ENCODE results near the gene SPAG17. TPM values are rescaled to one million over a fixed set of nuclear protein-coding genes. Genes with fewer than 3 reads are reported as not detected.

SPAG17 gene
- polyA plus RNA-seq, 1 experiment = not detected

DNA sequence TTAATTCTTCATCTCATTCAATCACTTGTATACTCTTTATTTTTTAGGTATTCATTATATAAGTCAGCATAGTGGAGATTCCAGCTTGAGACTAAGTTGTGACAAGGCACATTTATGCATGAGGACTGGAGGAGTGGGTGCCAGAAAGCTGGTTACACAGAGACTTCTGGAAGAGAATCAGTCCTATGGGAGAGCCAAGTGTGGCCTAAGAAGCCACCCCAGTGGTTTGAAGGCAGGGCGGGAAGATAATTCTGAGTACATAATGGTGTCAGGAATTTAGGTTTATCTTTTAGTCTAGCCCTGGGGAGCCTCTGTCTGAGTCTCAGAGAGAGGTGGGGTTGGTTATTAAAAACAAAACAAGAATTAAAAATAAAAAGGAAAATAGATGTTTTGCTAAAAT lies 83.0 kb downstream of the SPAG17 start:
- Histone ChIP-seq H3K27ac (ENCODE audit: low read depth, low read length) (no peak overlapping the region), H3K27me3 (ENCODE audit: control insufficient read depth, insufficient read depth, low read length) (peaks cover 4% of the 10 kb centered on the region), H3K4me3 (ENCODE audit: low read depth, low read length) (no peak overlapping the region), H3K9me3 (ENCODE audit: control insufficient read depth, insufficient read depth, low read length) (no peaks in the 10 kb centered on the region)
- DNase-seq (ENCODE audit: low read depth, low spot score) = no peak
- POLR2A ChIA-PET = no interaction called here
- TF ChIP-seq, protein P1, sequence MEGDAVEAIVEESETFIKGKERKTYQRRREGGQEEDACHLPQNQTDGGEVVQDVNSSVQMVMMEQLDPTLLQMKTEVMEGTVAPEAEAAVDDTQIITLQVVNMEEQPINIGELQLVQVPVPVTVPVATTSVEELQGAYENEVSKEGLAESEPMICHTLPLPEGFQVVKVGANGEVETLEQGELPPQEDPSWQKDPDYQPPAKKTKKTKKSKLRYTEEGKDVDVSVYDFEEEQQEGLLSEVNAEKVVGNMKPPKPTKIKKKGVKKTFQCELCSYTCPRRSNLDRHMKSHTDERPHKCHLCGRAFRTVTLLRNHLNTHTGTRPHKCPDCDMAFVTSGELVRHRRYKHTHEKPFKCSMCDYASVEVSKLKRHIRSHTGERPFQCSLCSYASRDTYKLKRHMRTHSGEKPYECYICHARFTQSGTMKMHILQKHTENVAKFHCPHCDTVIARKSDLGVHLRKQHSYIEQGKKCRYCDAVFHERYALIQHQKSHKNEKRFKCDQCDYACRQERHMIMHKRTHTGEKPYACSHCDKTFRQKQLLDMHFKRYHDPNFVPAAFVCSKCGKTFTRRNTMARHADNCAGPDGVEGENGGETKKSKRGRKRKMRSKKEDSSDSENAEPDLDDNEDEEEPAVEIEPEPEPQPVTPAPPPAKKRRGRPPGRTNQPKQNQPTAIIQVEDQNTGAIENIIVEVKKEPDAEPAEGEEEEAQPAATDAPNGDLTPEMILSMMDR (IDR thresholded peaks at IDR 0.05; ENCODE audit: low read depth, low read length) = no peak
- CTCF ChIA-PET = no interaction called here

DNA sequence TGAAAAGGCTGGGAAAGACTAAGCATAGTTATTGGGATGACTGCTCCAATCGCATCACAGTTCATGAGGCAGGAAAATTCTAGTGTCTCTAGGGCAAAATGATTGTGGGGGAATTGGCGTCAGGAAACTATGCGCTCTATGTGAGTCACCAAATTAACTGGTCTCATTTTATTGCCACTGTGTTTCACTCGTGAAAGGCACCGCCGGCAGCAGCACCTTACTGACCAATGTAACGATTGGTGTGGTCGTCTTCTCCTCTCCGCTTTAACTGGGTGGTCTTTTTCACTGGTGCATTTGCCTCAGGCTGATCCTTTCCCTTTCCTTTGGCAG lies 83.5 kb downstream of the SPAG17 start:
- H3K9me3 ChIP-seq (ENCODE audit: control insufficient read depth, insufficient read depth, low read length) = no peaks in the 10 kb centered on the region
- TF ChIP-seq, protein P1 (IDR thresholded peaks at IDR 0.05; ENCODE audit: low read depth, low read length) = no peak
- peaks cover 4% of the 10 kb centered on the region for H3K27me3 ChIP-seq (ENCODE audit: control insufficient read depth, insufficient read depth, low read length)
- no peak overlapping the region for H3K4me3 ChIP-seq (ENCODE audit: low read depth, low read length)
- ChIA-PET POLR2A (no interaction called here), CTCF (no interaction called here)
- no peak for DNase-seq (ENCODE audit: low read depth, low spot score)
- no peak overlapping the region for H3K27ac ChIP-seq (ENCODE audit: low read depth, low read length)

DNA sequence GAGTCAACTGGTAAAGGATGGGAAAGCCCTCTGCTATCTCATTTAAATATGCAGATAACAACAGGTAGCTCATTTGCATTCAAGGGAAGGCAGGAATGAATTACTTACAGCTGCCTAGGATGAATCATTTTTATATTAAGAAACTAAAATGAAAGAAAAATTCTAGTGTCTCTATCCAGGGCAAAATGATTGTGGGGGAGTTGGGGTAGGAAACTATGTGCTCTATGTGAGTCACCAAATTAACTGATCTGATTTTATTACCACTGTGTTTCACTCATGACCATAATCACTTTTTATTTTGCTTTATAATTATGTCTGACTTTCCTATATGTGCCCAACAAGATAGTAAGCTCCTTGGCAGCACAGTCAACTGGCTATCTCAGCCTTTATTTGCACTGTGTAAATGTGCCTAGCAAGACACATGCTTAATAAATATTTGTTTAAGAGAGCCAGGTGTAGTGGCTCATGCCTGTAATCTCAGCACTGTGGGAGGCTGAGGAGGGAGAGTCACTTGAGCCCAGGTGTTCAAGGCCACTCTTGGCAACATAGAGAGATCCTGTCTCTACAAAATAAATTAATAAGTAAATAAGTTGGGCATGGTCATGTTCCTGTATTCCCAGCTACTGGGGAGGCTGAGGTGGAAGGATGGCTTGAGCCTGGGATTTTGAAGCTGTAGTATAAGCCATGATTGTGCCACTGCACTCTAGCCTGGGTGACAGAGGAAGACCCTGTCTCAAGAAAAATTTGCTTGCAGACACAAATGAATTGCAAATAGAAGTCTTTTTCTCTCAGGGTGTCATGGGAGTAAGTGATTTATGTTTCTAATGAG lies 84.1 kb downstream of the SPAG17 start:
- ChIA-PET CTCF (no interaction called here), POLR2A (no interaction called here)
- DNase-seq (ENCODE audit: low read depth, low spot score) = no peak
- Histone ChIP-seq H3K27ac (ENCODE audit: low read depth, low read length) (no peak overlapping the region), H3K27me3 (ENCODE audit: control insufficient read depth, insufficient read depth, low read length) (peaks cover 4% of the 10 kb centered on the region), H3K4me3 (ENCODE audit: low read depth, low read length) (no peak overlapping the region), H3K9me3 (ENCODE audit: control insufficient read depth, insufficient read depth, low read length) (no peaks in the 10 kb centered on the region)
- TF ChIP-seq, protein P1 (IDR thresholded peaks at IDR 0.05; ENCODE audit: low read depth, low read length) = no peak

DNA sequence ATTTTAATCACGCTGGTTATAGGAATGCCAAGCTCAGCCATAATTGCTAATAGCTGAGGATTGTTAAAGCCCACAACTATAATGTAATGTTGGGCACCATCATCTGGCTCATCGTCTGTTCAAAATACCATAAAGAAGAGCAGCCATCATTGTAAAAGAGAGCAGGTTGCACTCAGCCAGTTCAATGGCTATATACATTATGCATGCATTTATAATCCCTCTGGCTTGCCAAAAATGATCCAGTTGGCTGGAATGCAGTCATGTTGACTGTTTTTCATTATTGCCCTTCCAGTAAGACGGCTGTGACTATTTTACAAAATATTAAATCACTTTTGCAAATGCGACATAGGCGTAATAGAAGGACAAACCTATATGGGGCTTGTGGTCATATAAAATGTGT lies 85.3 kb downstream of the SPAG17 start:
- H3K27ac ChIP-seq (ENCODE audit: low read depth, low read length) = no peak overlapping the region
- TF ChIP-seq, protein P1 (IDR thresholded peaks at IDR 0.05; ENCODE audit: low read depth, low read length) = no peak
- H3K27me3 ChIP-seq (ENCODE audit: control insufficient read depth, insufficient read depth, low read length) = peaks cover 4% of the 10 kb centered on the region
- POLR2A ChIA-PET = no interaction called here
- CTCF ChIA-PET = no interaction called here
- no peaks in the 10 kb centered on the region for H3K9me3 ChIP-seq (ENCODE audit: control insufficient read depth, insufficient read depth, low read length)
- no peak for DNase-seq (ENCODE audit: low read depth, low spot score)
- no peak overlapping the region for H3K4me3 ChIP-seq (ENCODE audit: low read depth, low read length)

DNA sequence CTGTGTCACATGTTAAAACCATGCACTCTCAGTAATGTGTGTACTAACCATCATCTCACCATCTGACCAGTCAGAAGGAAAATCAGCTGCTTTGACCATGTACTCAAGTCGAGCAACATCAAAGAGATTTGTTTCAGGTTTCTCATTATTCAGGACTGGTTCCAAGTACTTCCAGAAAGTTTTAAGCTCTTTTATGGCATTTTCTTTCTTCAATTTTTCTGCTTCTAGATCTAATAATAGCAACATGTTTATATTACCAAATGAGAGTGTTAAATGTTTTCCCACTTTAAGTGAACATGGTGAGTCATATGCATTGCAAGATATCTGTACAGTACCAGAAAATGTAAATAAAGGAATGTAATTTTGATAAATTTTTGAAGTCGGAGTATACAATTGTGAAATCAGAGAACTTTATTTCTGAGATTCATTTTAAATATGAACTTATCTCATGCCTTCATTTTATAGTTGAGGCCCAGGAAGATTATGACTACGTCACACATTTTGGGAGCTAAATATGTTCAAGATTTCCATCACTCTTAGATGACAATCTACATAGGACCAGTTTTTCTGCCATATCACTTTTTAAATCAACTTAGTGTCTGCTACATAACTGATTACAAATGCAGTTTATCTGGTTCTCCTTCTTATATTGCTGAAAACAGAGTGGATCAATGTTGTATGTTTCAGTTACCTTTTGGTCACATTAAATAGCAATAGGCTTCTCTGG lies 87.2 kb downstream of the SPAG17 start:
- Histone ChIP-seq H3K27ac (ENCODE audit: low read depth, low read length) (no peak overlapping the region), H3K9me3 (ENCODE audit: control insufficient read depth, insufficient read depth, low read length) (no peaks in the 10 kb centered on the region), H3K4me3 (ENCODE audit: low read depth, low read length) (no peak overlapping the region), H3K27me3 (ENCODE audit: control insufficient read depth, insufficient read depth, low read length) (peaks cover 4% of the 10 kb centered on the region)
- TF ChIP-seq, protein P1 (IDR thresholded peaks at IDR 0.05; ENCODE audit: low read depth, low read length) = no peak
- ChIA-PET POLR2A (no interaction called here), CTCF (interaction anchor here (0.5 to 0.9 kb wide), 3 partner anchors 20 to 911 kb away, joined by 3 read pairs; no protein-coding TSS in a partner anchor)
- DNase-seq (ENCODE audit: low read depth, low spot score) = no peak

Measured in AG04450 (cell line).